NCI-H345 treated with DMSO at 0.1 percent for 48 hours (cell line): ENCODE results near the gene PTPRN2.

Experiments used
- DNase-seq: peaks from one replicate; lab custom pipeline; 2025; ENCODE audit not compliant: unreplicated experiment; lab: John Stamatoyannopoulos, UW

The PTPRN2 gene

GRCh38 chr7:158602905-158603772, 15.5 kb upstream of the PTPRN2 start:
- no peak for DNase-seq

DNA sequence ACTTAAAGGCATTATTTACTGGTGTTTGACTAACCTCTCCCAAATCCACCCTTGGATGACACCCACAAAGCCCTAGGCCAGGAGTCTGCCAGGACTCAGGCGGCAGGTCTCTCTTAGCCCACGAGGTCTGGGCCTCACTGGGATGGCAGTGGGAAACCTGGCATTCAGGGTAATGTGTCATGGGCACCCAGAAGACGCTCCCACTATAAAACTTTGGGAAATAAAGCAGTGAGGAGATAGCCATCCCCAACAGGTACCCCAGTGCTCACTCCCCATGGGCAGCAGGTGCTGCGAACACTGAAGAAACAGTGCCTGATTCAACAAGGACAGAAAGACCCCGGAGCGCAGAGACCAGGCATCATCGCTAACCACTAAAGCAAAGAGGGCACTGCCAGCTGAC, 14.4 kb upstream of the PTPRN2 start:
- DNase-seq, result no peak

- no peak for DNase-seq
Observed at GRCh38 chr7:158601090-158601489, 13.5 kb upstream of the PTPRN2 start.

DNA sequence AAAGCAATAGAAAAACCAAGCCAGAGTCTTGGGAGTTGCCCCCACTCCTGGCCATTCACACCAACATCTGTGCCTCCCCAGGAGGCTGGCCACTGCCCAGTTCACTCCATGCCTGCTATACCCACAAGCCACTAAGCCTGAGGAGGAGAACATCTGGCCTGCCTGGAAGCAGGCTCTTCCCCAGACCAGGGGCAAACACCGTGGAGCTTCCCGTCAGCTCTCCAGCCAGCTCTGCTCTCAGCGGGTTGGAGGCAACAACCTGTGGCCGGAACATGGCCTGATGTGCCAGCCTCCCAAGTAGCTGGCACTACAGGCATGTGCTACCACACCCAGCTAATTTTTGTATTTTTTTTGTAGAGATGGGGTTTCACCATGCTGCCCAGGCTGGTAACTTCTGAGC, 9.1 kb upstream of the PTPRN2 start:
- DNase-seq, result no peak

DNA sequence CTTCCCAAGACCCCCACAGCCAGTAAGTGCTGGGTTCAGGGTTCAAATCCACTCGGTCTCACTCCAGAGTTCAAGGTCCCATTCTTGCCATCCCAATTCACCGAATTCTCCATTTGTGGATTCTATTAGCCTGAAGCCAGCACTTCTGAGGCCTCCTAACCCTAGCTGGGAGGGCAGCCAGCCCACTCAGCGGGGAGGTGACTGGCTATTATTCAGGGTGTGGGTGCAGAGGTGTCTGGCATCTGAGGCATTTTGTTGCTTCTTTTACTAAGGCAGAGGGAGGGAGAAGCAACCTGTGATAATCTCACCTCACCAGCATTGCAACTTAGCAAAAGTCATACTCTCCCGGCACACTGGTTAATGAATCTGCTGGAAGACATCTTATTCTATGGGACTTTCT, 8.7 kb upstream of the PTPRN2 start:
- no peak for DNase-seq

DNA sequence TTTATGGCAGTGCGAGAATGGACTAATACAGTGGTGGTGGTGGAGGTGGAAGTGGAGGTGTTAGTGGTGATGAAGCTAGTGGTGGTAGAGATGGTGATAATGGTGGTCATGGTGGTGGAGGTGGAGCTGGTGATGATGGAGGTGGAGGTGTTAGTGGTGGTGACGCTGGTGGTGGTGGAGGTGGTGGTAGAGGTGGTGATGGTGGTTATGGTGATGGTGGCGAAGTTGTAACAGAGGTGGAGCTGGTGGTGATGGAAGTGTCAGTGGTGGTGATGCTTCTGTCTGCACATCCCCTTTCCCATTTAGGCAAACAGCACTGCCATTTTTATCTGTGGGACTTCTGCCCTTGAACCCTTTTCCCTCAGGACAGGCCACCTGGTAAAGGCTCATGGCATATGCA, 7.4 kb upstream of the PTPRN2 start:
- DNase-seq, result no peak

GRCh38 chr7:158592541-158592940, 4.9 kb upstream of the PTPRN2 start:
- DNase-seq, result no peak

- DNase-seq, result no peak
Observed at GRCh38 chr7:158591944-158592343, 4.3 kb upstream of the PTPRN2 start.

DNA sequence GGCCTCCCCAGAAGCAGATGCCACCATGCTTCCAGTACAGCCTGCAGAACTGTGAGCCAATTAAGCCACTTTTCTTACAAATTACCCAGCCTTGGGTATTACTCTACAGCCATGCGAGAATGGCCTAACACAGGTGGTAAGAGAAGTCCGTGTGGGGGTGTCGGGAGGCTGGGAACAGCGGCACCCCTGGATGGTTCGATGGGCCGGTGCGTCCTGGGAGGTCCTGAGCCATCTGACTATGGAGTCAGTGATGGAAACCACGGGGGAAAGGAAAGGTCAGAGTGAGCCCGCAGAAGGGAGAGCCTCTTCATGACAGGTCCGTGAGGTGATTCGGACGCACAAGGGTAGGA, 2.5 kb upstream of the PTPRN2 start:
- DNase-seq, result no peak

DNA sequence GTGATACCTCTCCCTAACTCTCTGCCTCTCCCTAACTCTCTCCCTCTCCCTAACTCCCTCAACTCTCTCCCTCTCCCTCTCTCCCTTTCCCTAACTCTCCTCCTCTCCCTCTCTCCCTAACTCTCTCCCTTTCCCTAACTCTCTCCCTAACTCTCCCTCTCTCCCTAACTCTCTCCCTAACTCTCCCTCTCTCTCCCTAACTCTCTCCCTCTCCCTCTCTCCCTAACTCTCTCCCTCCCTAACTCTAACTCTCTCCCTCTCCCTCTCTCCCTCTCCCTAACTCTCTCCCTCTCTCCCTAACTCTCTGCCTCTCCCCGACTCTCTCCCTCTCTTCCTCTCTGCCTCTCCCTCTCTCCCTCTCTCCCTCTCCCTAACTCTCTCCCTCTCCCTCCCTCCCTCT, 2.0 kb upstream of the PTPRN2 start:
- DNase-seq, result no peak

DNA sequence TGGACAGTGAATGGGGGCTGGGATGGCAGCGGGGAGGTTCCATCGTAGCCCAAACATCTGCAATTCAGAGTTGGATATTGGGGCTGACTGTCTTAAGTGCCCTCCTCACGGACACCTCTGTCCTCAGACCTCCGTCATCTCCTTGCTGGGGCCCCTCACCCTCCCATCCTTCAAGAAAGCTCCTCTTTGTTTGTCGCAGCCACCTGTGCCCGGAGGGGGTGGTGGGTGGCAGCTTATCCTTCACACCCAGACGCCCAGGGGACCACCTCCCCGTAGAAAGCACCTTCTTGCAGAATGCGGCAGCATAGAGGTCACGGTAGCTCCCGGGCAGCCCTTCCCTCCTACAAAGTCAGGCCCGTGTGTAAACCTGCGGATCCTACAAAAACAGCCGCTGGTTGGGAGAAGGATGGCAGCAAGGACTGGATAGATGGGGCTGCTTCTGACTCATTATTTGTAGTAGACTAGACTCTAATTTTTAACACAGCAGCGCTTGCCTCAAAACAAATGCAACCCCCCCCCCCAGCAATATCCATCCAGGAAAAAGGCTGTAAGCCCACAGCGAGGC, 1.3 kb upstream of the PTPRN2 start:
- no peak for DNase-seq

GRCh38 chr7:158588085-158588877, 658 bp upstream of the PTPRN2 start:
- DNase-seq, result no peak

- DNase-seq, result no peak
Observed at GRCh38 chr7:158586499-158587161, 993 bp downstream of the PTPRN2 start.

GRCh38 chr7:158585721-158586498, 1.7 kb downstream of the PTPRN2 start:
- no peak for DNase-seq

DNA sequence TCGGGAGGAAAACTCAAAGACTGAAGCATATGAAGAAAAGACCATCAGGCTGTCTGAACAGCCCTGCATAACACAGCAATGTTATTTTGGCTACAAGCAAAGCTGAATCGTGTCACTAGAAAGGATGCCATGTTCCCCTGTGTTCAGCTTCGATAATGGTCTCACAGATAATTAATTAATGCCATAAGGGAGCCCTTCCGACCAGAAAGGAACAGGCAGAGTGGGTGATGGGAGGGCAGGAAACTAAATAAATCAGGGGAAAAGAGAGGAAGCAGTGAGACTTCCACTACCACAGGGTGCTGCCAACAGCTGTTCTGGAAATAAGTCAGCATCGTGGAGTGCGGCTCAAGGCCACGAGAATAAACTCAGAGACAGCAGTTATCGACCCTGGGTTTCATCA, 3.2 kb downstream of the PTPRN2 start:
- DNase-seq, result no peak

- DNase-seq, result no peak
Observed at GRCh38 chr7:158583810-158584209, 3.8 kb downstream of the PTPRN2 start.

DNA sequence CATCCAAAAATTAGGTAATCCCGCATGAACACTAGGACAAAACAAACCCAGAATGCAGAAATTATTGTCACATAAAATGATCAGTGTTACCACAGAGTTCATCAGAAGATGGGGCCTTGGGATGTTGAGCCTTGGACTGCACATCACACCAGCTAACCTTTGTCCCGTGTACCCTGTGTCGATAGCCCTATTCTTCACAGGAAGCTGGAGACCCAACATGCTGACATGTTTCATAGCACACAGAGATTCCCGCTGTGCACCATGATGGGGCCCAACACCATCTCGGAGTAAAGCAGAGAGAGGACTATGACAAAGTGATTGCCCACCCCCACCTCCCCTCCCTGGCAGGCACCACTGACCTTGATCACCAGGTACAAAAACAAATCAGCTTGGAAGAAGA, 4.5 kb downstream of the PTPRN2 start:
- no peak for DNase-seq

- DNase-seq, result peak; percentile 72
Observed at GRCh38 chr7:158582089-158582456, 5.5 kb downstream of the PTPRN2 start.

DNA sequence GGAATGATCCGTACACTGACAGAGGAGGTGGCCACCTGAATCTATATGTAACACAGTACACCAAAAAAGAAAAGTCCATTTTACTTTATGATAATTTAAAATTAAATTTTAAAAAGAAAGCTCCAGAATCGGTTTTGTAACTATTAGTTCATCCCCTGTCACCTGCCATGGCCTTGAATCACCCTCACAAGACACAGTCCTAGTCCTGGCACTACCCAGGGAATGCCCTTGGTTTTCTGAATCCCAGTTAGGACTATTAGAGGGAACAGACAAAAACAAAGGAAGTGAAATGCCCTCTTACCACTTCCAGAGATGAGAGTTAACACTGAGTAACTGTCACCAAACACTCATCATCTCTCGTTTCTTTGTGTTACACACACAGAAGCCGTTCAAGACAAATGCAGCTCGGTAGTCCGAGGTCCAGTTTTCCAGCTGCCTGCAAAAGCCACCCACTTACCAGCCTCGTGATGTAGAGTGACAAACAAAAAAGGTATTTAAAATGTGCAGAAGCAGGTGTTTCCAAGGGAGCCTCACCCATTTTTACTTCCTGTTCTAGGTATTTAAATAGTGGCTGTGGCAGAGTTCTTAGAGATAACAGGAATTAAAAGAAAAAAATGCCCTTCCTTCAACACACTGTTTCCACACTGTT, 6.1 kb downstream of the PTPRN2 start:
- DNase-seq, result peak; percentile 94
